Measurements from ENCODE around the gene RAX2. TPM values are rescaled to one million over a fixed set of nuclear protein-coding genes. Genes with fewer than 3 reads are reported as not detected.

RAX2 gene
- total RNA-seq, 1 donor from 2014 or later = not detected

- Histone ChIP-seq H3K4me3 (peak overlapping the region; percentile 59), H3K9me3 (peaks cover 19% of the 10 kb centered on the region), H3K4me1 (peaks cover 5% of the 10 kb centered on the region), H3K27me3 (ENCODE audit: low read depth) (peaks cover 13% of the 10 kb centered on the region), H3K36me3 (no peaks in the 10 kb centered on the region), H3K27ac (no peak overlapping the region)
- intact Hi-C loops (cut with DNase I) = no loop called here
- TF ChIP-seq CTCF (IDR thresholded peaks at IDR 0.05) = no peak
- DNase-seq (no peak), ATAC-seq (peak; percentile 19 to 34)
Observed at GRCh38 chr19:3784607-3785450, 12.8 kb upstream of the RAX2 start.

- DNase-seq (no peak), ATAC-seq (peak in 1 of 2 donors; percentile 47)
- Histone ChIP-seq H3K4me3 (no peak overlapping the region), H3K27me3 (ENCODE audit: low read depth) (peaks cover 13% of the 10 kb centered on the region), H3K9me3 (peaks cover 19% of the 10 kb centered on the region), H3K27ac (no peak overlapping the region), H3K4me1 (peaks cover 5% of the 10 kb centered on the region), H3K36me3 (no peaks in the 10 kb centered on the region)
- intact Hi-C loops (cut with DNase I) = no loop called here
- peak; percentile 40 for TF ChIP-seq CTCF (IDR thresholded peaks at IDR 0.05)
Observed at GRCh38 chr19:3783660-3784584, 11.9 kb upstream of the RAX2 start.

GRCh38 chr19:3782903-3783302 lies 10.9 kb upstream of the RAX2 start:
- no peak for DNase-seq
- peaks cover 13% of the 10 kb centered on the region for H3K27me3 ChIP-seq (ENCODE audit: low read depth)
- intact Hi-C loops (cut with DNase I) = no loop called here

GRCh38 chr19:3782330-3782729 lies 10.3 kb upstream of the RAX2 start:
- H3K4me1 ChIP-seq = peaks cover 5% of the 10 kb centered on the region
- no peak for TF ChIP-seq CTCF (IDR thresholded peaks at IDR 0.05)
- H3K36me3 ChIP-seq = no peaks in the 10 kb centered on the region
- ATAC-seq = no peak
- H3K9me3 ChIP-seq = peaks cover 19% of the 10 kb centered on the region
- no peak overlapping the region for H3K4me3 ChIP-seq
- intact Hi-C loops (cut with DNase I) = no loop called here
- peaks cover 13% of the 10 kb centered on the region for H3K27me3 ChIP-seq (ENCODE audit: low read depth)
- no peak overlapping the region for H3K27ac ChIP-seq
- DNase-seq = no peak

More at GRCh38 chr19:3782903-3783302, 10.9 kb upstream of the RAX2 start:
- H3K27ac ChIP-seq = no peak overlapping the region
- H3K4me3 ChIP-seq = no peak overlapping the region
- no peak for ATAC-seq
- H3K36me3 ChIP-seq = no peaks in the 10 kb centered on the region
- no peak for TF ChIP-seq CTCF (IDR thresholded peaks at IDR 0.05)
- peaks cover 5% of the 10 kb centered on the region for H3K4me1 ChIP-seq
- peaks cover 19% of the 10 kb centered on the region for H3K9me3 ChIP-seq

GRCh38 chr19:3781603-3782002 lies 9.6 kb upstream of the RAX2 start:
- Histone ChIP-seq H3K9me3 (peaks cover 19% of the 10 kb centered on the region), H3K36me3 (no peaks in the 10 kb centered on the region), H3K27me3 (ENCODE audit: low read depth) (peaks cover 13% of the 10 kb centered on the region), H3K4me3 (no peak overlapping the region), H3K27ac (no peak overlapping the region), H3K4me1 (peaks cover 2% of the 10 kb centered on the region)
- intact Hi-C loops (cut with DNase I) = no loop called here
- ATAC-seq (no peak), DNase-seq (no peak)
- TF ChIP-seq CTCF (IDR thresholded peaks at IDR 0.05) = no peak

All from lower lobe of right lung (tissue), 2 donors.